ENCODE data around the gene FBXL7.

DNA sequence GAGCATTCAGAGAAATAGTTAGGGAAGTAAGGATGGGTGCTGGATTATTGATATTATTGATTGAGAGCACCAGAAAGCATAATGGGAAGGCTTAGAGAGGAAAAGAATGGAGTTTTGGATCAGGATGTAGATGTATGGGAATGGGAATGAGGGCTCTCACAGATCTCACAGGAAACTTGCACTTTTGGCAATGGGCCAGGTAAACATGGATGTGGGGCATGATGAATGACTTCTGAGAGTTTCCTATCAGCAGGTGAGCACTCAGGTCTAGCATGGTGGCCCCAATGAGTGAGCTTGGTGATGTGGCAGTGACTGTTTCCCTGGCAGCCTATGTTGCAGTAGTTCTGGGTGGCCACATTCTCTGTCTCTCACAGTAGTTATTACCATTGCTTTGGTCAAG lies 283.8 kb downstream of the FBXL7 start:
- TF ChIP-seq, protein P1, sequence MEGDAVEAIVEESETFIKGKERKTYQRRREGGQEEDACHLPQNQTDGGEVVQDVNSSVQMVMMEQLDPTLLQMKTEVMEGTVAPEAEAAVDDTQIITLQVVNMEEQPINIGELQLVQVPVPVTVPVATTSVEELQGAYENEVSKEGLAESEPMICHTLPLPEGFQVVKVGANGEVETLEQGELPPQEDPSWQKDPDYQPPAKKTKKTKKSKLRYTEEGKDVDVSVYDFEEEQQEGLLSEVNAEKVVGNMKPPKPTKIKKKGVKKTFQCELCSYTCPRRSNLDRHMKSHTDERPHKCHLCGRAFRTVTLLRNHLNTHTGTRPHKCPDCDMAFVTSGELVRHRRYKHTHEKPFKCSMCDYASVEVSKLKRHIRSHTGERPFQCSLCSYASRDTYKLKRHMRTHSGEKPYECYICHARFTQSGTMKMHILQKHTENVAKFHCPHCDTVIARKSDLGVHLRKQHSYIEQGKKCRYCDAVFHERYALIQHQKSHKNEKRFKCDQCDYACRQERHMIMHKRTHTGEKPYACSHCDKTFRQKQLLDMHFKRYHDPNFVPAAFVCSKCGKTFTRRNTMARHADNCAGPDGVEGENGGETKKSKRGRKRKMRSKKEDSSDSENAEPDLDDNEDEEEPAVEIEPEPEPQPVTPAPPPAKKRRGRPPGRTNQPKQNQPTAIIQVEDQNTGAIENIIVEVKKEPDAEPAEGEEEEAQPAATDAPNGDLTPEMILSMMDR (IDR thresholded peaks at IDR 0.05), result no peak
- TF ChIP-seq EZH2phosphoT487 (IDR thresholded peaks at IDR 0.05), result no peak
